SU-DHL-6 (cell line): ENCODE results near the gene DAND5.

Experiments
- H2AFZ ChIP-seq: fragments of 200-600 bp; sonication (generic); 2 replicates; pipeline ENCODE4 v1.6.1; 2014; ENCODE audit warnings: low read depth, mild to moderate bottlenecking, moderate library complexity, mixed read lengths, antibody characterized with exemption, low read length; ENCODE audit not compliant: severe bottlenecking
- H3F3A ChIP-seq: fragments of 200-600 bp; shearing (Covaris generic); 2 replicates; pipeline ENCODE4 v1.6.0; 2016; ENCODE audit warnings: antibody characterized with exemption, mild to moderate bottlenecking; ENCODE audit not compliant: insufficient read depth
- H3K27ac ChIP-seq: fragments of 200-600 bp; sonication (generic); 2 replicates; pipeline ENCODE4 v1.5.1; 2016; ENCODE audit warnings: low read depth, mild to moderate bottlenecking, low read length, moderate library complexity, mixed read lengths
- H3K27me3 ChIP-seq: fragments of 200-600 bp; sonication (generic), shearing (Covaris generic); 2 replicates; pipeline ENCODE4 v1.6.0; 2014; ENCODE audit warnings: mild to moderate bottlenecking, low read length
- H3K36me3 ChIP-seq: fragments of 200-600 bp; sonication (generic); 2 replicates; pipeline ENCODE4 v1.6.1; 2014; ENCODE audit warnings: mild to moderate bottlenecking, low read length, mixed read lengths
- H3K4me2 ChIP-seq: fragments of 300-600, 200-600 bp; shearing (Covaris generic), sonication (generic); 2 replicates; pipeline ENCODE4 v1.6.0; 2014; ENCODE audit warnings: low read length, low read depth, mild to moderate bottlenecking; ENCODE audit not compliant: poor library complexity, severe bottlenecking
- H3K4me3 ChIP-seq: fragments of 200-600 bp; sonication (generic); 2 replicates; pipeline ENCODE4 v1.5.1; 2014; ENCODE audit warnings: antibody characterized with exemption, low read length, mild to moderate bottlenecking, mixed read lengths; ENCODE audit not compliant: insufficient read depth, poor library complexity, severe bottlenecking
- H3K79me2 ChIP-seq: fragments of 200-600 bp; sonication (generic); 2 replicates; pipeline ENCODE4 v1.6.1; 2014; ENCODE audit warnings: mild to moderate bottlenecking, low read length, moderate library complexity; ENCODE audit not compliant: insufficient read depth
- H3K9ac ChIP-seq: fragments of 200-600 bp; sonication (generic); 2 replicates; pipeline ENCODE4 v1.7.0; 2014; ENCODE audit warnings: mild to moderate bottlenecking, low read length
- H3K9me2 ChIP-seq: fragments of 200-600 bp; sonication (generic); replicated peaks from 2 replicates; pipeline ENCODE4 v1.6.1; 2014; ENCODE audit warnings: low read length; ENCODE audit not compliant: insufficient read depth
- H3K9me3 ChIP-seq: fragments of 200-600 bp; sonication (generic); 2 replicates; pipeline ENCODE4 v1.6.1; 2014; ENCODE audit warnings: low read length, mixed read lengths; ENCODE audit not compliant: insufficient read depth
- H4K20me1 ChIP-seq: fragments of 200-600 bp; sonication (generic); 2 replicates; pipeline ENCODE4 v1.6.1; 2014; ENCODE audit warnings: low read depth, mild to moderate bottlenecking, antibody characterized with exemption, low read length, moderate library complexity, mixed read lengths
- CTCF ChIP-seq: fragments of 200-600 bp; sonication (generic); IDR thresholded peaks from one replicate; pipeline ENCODE4 v1.5.1; 2017; ENCODE audit warnings: antibody characterized with exemption, mild to moderate bottlenecking, low read length, moderate library complexity; ENCODE audit not compliant: insufficient read depth, poor library complexity, severe bottlenecking
- EZH2phosphoT487 ChIP-seq: fragments of 200-600 bp; sonication (generic), shearing (Covaris generic); conservative IDR thresholded peaks from 2 replicates; pipeline ENCODE4 v1.6.1; 2018; ENCODE audit warnings: mild to moderate bottlenecking, antibody characterized with exemption, low read length, moderate library complexity, mixed read lengths

The DAND5 gene

DNA sequence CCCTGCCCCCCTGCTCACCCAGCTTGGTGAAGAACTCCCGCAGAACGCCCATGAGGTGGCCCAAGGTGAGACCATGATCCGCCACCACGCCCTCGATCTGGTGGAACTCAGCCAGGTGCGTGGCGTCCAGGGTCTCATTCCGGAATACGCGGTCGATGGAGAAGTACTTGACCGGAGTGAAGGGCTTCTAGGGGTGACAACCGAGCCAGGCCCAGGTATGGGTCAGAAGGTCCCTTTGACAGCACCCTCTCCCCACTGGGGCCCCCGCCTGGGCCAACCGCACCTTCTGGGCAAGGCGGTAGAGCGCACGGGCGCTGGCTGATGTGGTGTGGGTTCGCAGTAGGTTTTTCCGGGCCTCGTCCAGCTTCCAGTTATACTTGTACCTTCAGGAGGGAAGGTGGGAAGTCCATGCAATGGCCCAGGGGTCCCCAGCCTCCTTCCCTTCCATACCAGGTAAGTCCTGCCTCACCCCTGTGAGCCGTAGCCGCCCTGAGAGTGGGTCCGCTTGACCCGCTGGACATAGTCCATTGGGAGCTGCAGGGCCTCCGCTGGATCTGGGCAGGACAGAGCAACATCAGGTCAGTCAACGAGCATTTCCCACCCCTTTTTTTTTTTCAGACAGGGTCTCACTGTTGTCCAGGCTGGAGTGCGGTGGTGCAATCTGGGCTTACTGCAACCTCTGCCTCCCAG lies 44.6 kb upstream of the DAND5 start:
- H2AFZ ChIP-seq = no peak overlapping the region
- no peak overlapping the region for H3K4me3 ChIP-seq
- H3F3A ChIP-seq = peaks cover 15% of the 10 kb centered on the region
- H3K79me2 ChIP-seq = no peaks in the 10 kb centered on the region
- no peak overlapping the region for H3K27ac ChIP-seq
- no peaks in the 10 kb centered on the region for H3K9me2 ChIP-seq
- H4K20me1 ChIP-seq = no peaks in the 10 kb centered on the region
- no peak overlapping the region for H3K9ac ChIP-seq
- H3K36me3 ChIP-seq = 0 out of 2 replicates have a peak, but pooled peaks cover 8% of the 10 kb centered on the region
- no peaks in the 10 kb centered on the region for H3K27me3 ChIP-seq
- H3K4me2 ChIP-seq = no peak overlapping the region
- H3K9me3 ChIP-seq = no peaks in the 10 kb centered on the region
- TF ChIP-seq CTCF (no peak), EZH2phosphoT487 (no peak)

DNA sequence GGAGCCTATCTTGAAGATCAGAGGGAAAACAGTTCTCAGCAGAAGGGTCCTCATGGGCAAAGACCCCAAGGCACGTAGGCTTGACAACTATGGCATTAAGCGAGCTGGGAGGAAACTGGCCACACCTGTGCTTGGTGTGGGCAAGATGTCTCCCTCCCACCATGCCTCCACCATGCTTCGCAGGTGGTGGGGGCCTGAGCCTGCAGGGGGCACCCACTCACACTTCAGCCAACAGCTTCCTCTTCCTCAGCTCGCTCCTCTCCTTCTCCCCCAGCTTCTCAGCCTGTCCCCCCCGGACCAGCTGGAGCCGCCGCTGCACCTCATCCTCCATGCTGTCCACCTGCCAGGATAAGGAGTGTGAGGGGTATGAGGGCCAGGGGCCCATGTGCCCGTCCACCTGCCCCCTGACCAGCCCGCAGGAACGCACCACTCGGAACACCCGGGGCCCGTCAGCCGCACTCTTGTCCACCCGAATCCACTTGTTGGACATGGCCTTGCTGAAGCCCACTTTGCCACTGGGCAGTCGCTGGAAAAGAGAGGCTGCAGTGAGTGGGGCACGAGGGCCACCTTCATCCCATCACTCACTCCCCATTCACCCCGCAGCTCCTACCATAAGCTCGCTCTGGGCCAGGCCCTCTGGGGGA lies 39.3 kb upstream of the DAND5 start:
- no peak overlapping the region for H3K27ac ChIP-seq
- no peak overlapping the region for H3K4me3 ChIP-seq
- peaks cover 31% of the 10 kb centered on the region for H3K79me2 ChIP-seq
- no peaks in the 10 kb centered on the region for H3F3A ChIP-seq
- no peaks in the 10 kb centered on the region for H3K9me3 ChIP-seq
- H3K9me2 ChIP-seq = no peaks in the 10 kb centered on the region
- H2AFZ ChIP-seq = no peak overlapping the region
- no peaks in the 10 kb centered on the region for H3K27me3 ChIP-seq
- no peak overlapping the region for H3K9ac ChIP-seq
- peaks cover 3% of the 10 kb centered on the region; the same call in 1 of the 2 replicates for H4K20me1 ChIP-seq
- H3K36me3 ChIP-seq = peaks cover 8% of the 10 kb centered on the region; the same call in 1 of the 2 replicates
- no peak overlapping the region for H3K4me2 ChIP-seq
- TF ChIP-seq EZH2phosphoT487 (no peak), CTCF (no peak)

DNA sequence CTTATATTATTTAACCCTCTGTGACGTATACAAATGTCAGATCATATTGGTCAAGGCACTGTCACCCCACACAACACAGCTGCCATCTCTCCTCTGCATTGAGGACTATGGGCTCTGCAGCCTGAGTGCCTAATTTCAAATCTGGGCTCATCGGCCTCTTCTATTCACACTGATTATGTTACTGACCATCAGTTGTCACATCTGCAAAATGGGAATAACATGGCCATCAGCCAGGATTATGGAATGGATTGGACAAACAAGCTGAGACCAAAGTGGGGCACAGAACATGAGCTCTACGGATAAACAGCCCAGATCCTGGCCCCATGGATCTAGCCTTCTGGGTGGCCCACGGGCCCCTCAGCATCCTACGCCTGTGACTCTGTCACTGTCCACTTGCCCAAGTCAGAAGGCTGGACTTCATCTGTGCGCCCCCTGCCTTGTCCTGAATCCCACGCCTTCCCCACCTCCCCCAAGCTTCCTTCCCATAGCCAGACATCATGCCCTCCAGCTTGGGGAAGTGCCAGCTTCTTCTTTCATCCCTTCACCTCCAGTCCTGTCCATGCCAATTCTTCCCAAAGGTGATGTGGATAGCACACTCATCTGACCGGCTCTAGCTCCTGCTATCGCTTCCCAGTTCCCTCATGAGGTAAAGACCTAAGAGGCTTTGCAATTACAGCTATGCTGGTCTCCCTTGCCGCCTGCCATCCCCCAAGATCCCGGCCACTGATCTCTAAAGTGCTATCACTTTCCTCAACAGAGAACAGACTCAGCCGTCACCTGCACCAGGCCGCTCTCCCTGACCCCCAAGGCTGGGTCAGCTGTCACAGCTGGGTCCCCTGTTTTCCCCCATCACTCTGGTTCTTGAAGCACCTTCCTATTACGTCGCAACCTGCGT lies 36.7 kb upstream of the DAND5 start:
- H3K79me2 ChIP-seq = peaks cover 31% of the 10 kb centered on the region
- no peak overlapping the region for H2AFZ ChIP-seq
- H3K27me3 ChIP-seq = no peaks in the 10 kb centered on the region
- H3K9me2 ChIP-seq = no peaks in the 10 kb centered on the region
- H3K4me2 ChIP-seq = peak overlapping the region; percentile 78
- peaks cover 17% of the 10 kb centered on the region for H3F3A ChIP-seq
- H3K9me3 ChIP-seq = no peaks in the 10 kb centered on the region
- TF ChIP-seq CTCF (no peak), EZH2phosphoT487 (no peak)
- peak overlapping the region; percentile 98 for H3K9ac ChIP-seq
- H3K36me3 ChIP-seq = peaks cover 4% of the 10 kb centered on the region; the same call in 1 of the 2 replicates
- H3K27ac ChIP-seq = peak overlapping the region; percentile 44
- peak overlapping the region; percentile 71 for H3K4me3 ChIP-seq
- peaks cover 3% of the 10 kb centered on the region; the same call in 1 of the 2 replicates for H4K20me1 ChIP-seq
